ENCODE results near the gene CEBPE.

The CEBPE gene

DNA sequence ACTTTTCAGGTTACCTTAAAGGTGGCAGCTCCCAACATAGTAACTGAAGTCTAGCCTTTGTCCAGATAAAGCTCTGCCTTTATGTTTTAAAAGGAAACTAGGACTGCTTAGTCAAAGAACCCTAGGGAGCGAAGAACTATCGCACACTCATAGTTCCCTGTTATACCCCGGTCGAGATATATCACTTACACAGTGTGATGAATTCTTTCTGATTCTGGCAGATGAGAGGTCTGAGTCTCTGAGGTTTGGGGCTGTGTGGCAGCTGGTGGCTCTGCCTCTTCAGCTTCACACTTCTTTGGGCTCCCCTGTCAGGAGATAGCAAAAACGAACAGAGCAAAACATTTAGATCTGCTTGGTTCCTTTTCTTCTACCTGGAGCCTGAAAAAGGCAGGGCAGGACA lies 41.1 kb downstream of the CEBPE start:
- DNase-seq (ENCODE audit: extremely low spot score) = no peak
- POLR2A ChIA-PET = no interaction called here
- TF ChIP-seq, protein P1, sequence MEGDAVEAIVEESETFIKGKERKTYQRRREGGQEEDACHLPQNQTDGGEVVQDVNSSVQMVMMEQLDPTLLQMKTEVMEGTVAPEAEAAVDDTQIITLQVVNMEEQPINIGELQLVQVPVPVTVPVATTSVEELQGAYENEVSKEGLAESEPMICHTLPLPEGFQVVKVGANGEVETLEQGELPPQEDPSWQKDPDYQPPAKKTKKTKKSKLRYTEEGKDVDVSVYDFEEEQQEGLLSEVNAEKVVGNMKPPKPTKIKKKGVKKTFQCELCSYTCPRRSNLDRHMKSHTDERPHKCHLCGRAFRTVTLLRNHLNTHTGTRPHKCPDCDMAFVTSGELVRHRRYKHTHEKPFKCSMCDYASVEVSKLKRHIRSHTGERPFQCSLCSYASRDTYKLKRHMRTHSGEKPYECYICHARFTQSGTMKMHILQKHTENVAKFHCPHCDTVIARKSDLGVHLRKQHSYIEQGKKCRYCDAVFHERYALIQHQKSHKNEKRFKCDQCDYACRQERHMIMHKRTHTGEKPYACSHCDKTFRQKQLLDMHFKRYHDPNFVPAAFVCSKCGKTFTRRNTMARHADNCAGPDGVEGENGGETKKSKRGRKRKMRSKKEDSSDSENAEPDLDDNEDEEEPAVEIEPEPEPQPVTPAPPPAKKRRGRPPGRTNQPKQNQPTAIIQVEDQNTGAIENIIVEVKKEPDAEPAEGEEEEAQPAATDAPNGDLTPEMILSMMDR (IDR thresholded peaks at IDR 0.05; ENCODE audit: control extremely low read depth, extremely low read depth, low read depth, missing control alignments) = no peak
- CTCF ChIA-PET = interaction anchor here (1.1 to 8.1 kb wide), 19 partner anchors 8 to 507 kb away, joined by 3 to 79 read pairs (median 8); partner anchors contain the start of genes ACIN1, AJUBA, C14orf119 and CDH24

DNA sequence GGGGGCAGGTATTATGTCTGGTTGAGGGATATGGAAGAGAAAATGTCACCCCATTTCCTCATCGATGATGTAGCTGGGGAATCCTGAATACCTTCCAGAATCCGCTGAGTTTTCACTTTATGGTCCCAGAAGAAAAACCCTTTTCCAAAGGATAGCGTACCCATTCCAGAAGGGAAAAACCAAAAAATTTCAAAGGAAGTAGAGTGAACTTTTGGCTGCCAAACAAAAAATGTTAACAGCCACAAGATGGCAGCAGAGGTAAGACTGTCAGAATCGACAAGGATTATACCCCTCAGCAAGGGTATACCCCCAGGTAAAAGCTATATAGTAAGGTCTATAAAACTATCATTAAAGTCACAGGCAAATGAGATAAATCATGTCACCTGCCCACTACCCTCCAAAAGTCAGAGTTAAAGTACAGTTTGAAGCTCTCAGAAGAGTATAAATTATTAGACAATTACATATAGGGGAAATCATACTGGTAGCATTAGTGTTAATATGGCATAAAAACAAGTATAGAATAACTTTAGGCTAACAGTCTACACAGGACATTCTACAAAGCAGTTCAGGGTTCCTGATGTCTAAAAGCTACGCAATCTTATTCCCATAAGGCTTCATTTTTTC lies 42.2 kb downstream of the CEBPE start:
- POLR2A ChIA-PET = interaction anchor here (0.8 kb wide), 1 partner anchor 18 kb away, joined by 3 read pairs; the partner anchor contains the start of genes ACIN1 and C14orf119
- DNase-seq (ENCODE audit: extremely low spot score) = no peak
- CTCF ChIA-PET = interaction anchor here (0.8 to 8.1 kb wide), 30 partner anchors 8 to 506 kb away, joined by 3 to 79 read pairs (median 5); partner anchors contain the start of genes ACIN1, AJUBA, C14orf119 and CDH24

DNA sequence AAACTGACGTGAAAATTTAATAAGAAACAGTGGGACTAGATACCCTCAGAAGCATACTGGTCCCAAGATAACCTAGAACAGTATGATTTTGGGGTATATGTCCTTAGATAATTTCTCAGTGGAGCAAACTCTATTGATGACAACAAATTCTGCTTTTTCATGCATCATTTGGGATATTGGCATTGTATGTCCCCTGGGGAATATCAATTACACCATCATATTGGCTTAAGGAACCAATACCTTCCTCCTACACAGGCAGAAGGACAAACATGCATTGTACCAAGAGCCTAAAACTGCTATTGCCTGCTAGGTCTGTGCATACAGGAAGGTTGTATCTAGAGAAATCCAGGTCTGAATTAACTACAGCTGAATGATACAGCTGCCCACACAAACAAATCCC lies 44.1 kb downstream of the CEBPE start:
- CTCF ChIA-PET = interaction anchor here (1.1 to 8.1 kb wide), 5 partner anchors 17 to 112 kb away, joined by 3 to 79 read pairs (median 6); partner anchors contain the start of gene CDH24

More for the DNA sequence above, 42.2 kb downstream of the CEBPE start:
- TF ChIP-seq, protein P1 (IDR thresholded peaks at IDR 0.05; ENCODE audit: control extremely low read depth, extremely low read depth, low read depth, missing control alignments) = peak; percentile 47

DNA sequence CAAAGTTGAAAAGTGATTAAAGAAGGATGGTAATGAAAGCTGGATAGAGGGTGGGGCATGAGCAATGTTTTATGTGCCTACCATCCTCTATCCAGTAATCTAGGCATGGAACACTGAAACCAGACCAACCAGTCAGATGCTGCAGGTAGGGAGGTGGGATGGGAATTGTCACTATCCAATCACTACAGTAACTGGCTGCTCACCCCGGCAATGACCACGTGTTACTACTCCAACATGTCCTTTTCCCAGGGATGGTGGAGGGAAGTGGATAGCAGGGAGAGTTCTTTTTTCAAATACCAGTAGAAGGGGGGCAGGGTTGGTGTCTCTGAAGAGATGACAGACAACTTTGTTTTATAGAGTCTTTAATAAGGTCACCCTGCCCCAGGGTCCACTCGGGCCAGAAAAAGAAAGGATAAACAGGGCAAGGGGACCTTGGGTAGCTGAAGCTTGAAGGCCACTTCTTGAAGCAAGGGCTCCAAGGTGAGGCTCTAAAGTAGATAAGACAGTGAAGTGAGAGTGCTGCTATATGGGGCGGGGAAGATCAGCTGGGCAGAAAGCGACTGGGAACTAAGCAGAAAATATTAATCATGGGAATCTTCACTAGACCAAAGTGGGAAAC lies 47.0 kb downstream of the CEBPE start:
- ChIA-PET POLR2A (interaction anchor here (1.3 kb wide), 1 partner anchor 23 kb away, joined by 7 read pairs; the partner anchor contains the start of genes ACIN1 and C14orf119), CTCF (interaction anchor here (0.6 to 3.9 kb wide), 15 partner anchors 12 to 308 kb away, joined by 3 to 50 read pairs (median 8); partner anchors contain the start of genes ACIN1, AJUBA, C14orf119 and CDH24)
- DNase-seq (ENCODE audit: extremely low spot score) = no peak
- TF ChIP-seq, protein P1 (IDR thresholded peaks at IDR 0.05; ENCODE audit: control extremely low read depth, extremely low read depth, low read depth, missing control alignments) = no peak

More for the DNA sequence above, 44.1 kb downstream of the CEBPE start:
- DNase-seq (ENCODE audit: extremely low spot score) = no peak
- POLR2A ChIA-PET = no interaction called here
- TF ChIP-seq, protein P1 (IDR thresholded peaks at IDR 0.05; ENCODE audit: control extremely low read depth, extremely low read depth, low read depth, missing control alignments) = no peak

DNA sequence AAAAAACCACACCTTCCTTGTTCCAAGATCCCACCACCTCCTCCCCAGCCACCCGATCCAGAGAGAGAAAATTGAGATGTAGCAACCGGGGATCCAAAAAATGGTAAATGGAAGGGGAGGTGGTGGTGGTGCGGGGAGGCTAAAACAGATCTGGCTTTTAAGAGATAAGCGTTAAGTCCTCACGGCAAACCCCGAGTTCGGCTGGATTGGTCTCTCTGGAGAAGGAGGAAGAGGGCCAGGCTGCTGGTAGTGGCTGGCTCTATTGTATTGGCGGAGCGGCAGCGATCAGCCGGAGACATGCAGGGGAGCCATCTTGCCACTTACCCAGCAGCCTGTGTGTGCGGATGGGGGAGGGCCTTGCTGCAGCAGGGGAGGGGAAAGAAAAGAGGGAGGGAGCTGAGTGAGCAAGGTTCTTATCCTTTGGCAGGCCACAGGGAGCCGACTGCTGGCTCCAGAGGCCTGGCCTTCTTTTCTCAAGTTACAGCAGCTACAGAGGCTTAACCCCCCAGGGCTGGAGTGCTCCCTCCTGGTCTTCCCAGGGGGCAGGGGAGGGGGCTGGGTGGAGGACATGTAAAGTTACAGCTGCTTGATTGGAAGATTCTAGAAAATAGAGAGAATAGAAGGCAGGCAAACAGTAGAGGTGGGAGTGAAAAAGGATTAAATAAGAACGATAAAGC lies 47.7 kb downstream of the CEBPE start:
- TF ChIP-seq, protein P1 (IDR thresholded peaks at IDR 0.05; ENCODE audit: control extremely low read depth, extremely low read depth, low read depth, missing control alignments) = no peak
- ChIA-PET CTCF (interaction anchor here (0.6 to 3.9 kb wide), 17 partner anchors 11 to 308 kb away, joined by 3 to 50 read pairs (median 7); partner anchors contain the start of genes ACIN1, AJUBA, CDH24 and PPP1R3E), POLR2A (interaction anchor here (1.3 kb wide), 1 partner anchor 23 kb away, joined by 7 read pairs; the partner anchor contains the start of genes ACIN1 and C14orf119)
- DNase-seq (ENCODE audit: extremely low spot score) = peak; percentile 88

Measured in GM10248 (cell line).